Measurements from ENCODE around the gene LY6G6F. TPM values are rescaled to one million over a fixed set of nuclear protein-coding genes. Genes with fewer than 3 reads are reported as not detected.
A peak's percentile ranks its signal among the peaks of the same experiment; 100 is the strongest.

LY6G6F gene
- total RNA-seq, 2 experiments from 2014 or later = not detected

- Mint-ChIP-seq H3K27ac (no peak overlapping the region), H3K4me3 (no peak overlapping the region), H3K27me3 (no peaks in the 10 kb centered on the region), H3K4me1 (peaks cover 16% of the 10 kb centered on the region), H3K9me3 (no peaks in the 10 kb centered on the region), H3K36me3 (peaks cover 4% of the 10 kb centered on the region)
- DNase-seq = no peak
Measured at GRCh38 chr6:31722173-31722572, 15.5 kb downstream of the LY6G6F start.

- Mint-ChIP-seq H3K27ac (no peak within 1 kb of the TSS), H3K4me1 (peaks cover 23% of the 10 kb centered on the region), H3K27me3 (no peaks in the 10 kb centered on the region), H3K36me3 (peaks cover 4% of the 10 kb centered on the region), H3K9me3 (no peaks in the 10 kb centered on the region), H3K4me3 (peak within 1 kb of the TSS; percentile 12)
- no peak for DNase-seq
Measured at GRCh38 chr6:31723245-31723979, 16.7 kb downstream of the LY6G6F start, which contains the start of gene MPIG6B. MPIG6B (plus strand) TSS chr6:31723373; CDS start chr6:31723384, 11 bp downstream.

GRCh38 chr6:31723980-31724691, 17.5 kb downstream of the LY6G6F start:
- Mint-ChIP-seq H3K27me3 (no peaks in the 10 kb centered on the region), H3K9me3 (no peaks in the 10 kb centered on the region), H3K27ac (no peak overlapping the region), H3K36me3 (peaks cover 4% of the 10 kb centered on the region), H3K4me1 (peaks cover 25% of the 10 kb centered on the region), H3K4me3 (no peak overlapping the region)
- DNase-seq = no peak

- Mint-ChIP-seq H3K36me3 (peaks cover 13% of the 10 kb centered on the region), H3K4me1 (peaks cover 37% of the 10 kb centered on the region), H3K9me3 (no peaks in the 10 kb centered on the region), H3K27me3 (no peaks in the 10 kb centered on the region), H3K27ac (no peak overlapping the region), H3K4me3 (no peak overlapping the region)
- no peak for DNase-seq
Measured at GRCh38 chr6:31725502-31726350, 19.1 kb downstream of the LY6G6F start.

GRCh38 chr6:31727034-31727716, 20.5 kb downstream of the LY6G6F start:
- no peak for DNase-seq
- H3K9me3 Mint-ChIP-seq = no peaks in the 10 kb centered on the region
- H3K27ac Mint-ChIP-seq = peak overlapping the region; percentile 61
- no peaks in the 10 kb centered on the region for H3K27me3 Mint-ChIP-seq
- H3K4me1 Mint-ChIP-seq = peaks cover 39% of the 10 kb centered on the region
- H3K36me3 Mint-ChIP-seq = peaks cover 21% of the 10 kb centered on the region
- H3K4me3 Mint-ChIP-seq = no peak overlapping the region

GRCh38 chr6:31727717-31728671, 21.3 kb downstream of the LY6G6F start:
- no peaks in the 10 kb centered on the region for H3K9me3 Mint-ChIP-seq
- peaks cover 40% of the 10 kb centered on the region for H3K4me1 Mint-ChIP-seq
- DNase-seq = no peak
- H3K36me3 Mint-ChIP-seq = peaks cover 22% of the 10 kb centered on the region
- H3K27ac Mint-ChIP-seq = peak overlapping the region; percentile 61
- no peaks in the 10 kb centered on the region for H3K27me3 Mint-ChIP-seq
- no peak overlapping the region for H3K4me3 Mint-ChIP-seq

- Mint-ChIP-seq H3K9me3 (no peaks in the 10 kb centered on the region), H3K27ac (peak within 1 kb of the TSS; percentile 19), H3K36me3 (peaks cover 32% of the 10 kb centered on the region), H3K4me3 (peak within 1 kb of the TSS; percentile 84), H3K27me3 (no peaks in the 10 kb centered on the region), H3K4me1 (peaks cover 49% of the 10 kb centered on the region)
- no peak for DNase-seq
Measured at GRCh38 chr6:31728767-31729514, 22.3 kb downstream of the LY6G6F start, which contains the start of gene DDAH2. DDAH2 (minus strand) TSS chr6:31729299; CDS start chr6:31729161, 138 bp downstream.

GRCh38 chr6:31729515-31729978, 22.9 kb downstream of the LY6G6F start:
- H3K4me1 Mint-ChIP-seq = peaks cover 53% of the 10 kb centered on the region
- peak overlapping the region; percentile 84 for H3K4me3 Mint-ChIP-seq
- no peaks in the 10 kb centered on the region for H3K9me3 Mint-ChIP-seq
- peaks cover 35% of the 10 kb centered on the region for H3K36me3 Mint-ChIP-seq
- H3K27ac Mint-ChIP-seq = peak overlapping the region; percentile 19
- H3K27me3 Mint-ChIP-seq = no peaks in the 10 kb centered on the region
- DNase-seq = peak; percentile 75

GRCh38 chr6:31729979-31730630, 23.4 kb downstream of the LY6G6F start:
- Mint-ChIP-seq H3K27ac (peak overlapping the region; percentile 13), H3K4me3 (peak overlapping the region; percentile 84), H3K9me3 (no peaks in the 10 kb centered on the region), H3K36me3 (peaks cover 39% of the 10 kb centered on the region), H3K4me1 (peaks cover 53% of the 10 kb centered on the region), H3K27me3 (no peaks in the 10 kb centered on the region)
- DNase-seq = peak; percentile 77

- peak overlapping the region; percentile 13 for H3K27ac Mint-ChIP-seq
- peak overlapping the region; percentile 84 for H3K4me3 Mint-ChIP-seq
- peaks cover 51% of the 10 kb centered on the region for H3K4me1 Mint-ChIP-seq
- no peaks in the 10 kb centered on the region for H3K27me3 Mint-ChIP-seq
- H3K36me3 Mint-ChIP-seq = peaks cover 42% of the 10 kb centered on the region
- DNase-seq = no peak
- H3K9me3 Mint-ChIP-seq = no peaks in the 10 kb centered on the region
Measured at GRCh38 chr6:31730631-31731086, 24.0 kb downstream of the LY6G6F start.

- Mint-ChIP-seq H3K27ac (no peak overlapping the region), H3K36me3 (peaks cover 40% of the 10 kb centered on the region), H3K27me3 (no peaks in the 10 kb centered on the region), H3K4me1 (peaks cover 44% of the 10 kb centered on the region), H3K4me3 (no peak overlapping the region), H3K9me3 (no peaks in the 10 kb centered on the region)
- DNase-seq = no peak
Measured at GRCh38 chr6:31732029-31732428, 25.4 kb downstream of the LY6G6F start.

GRCh38 chr6:31733734-31734133, 27.1 kb downstream of the LY6G6F start:
- Mint-ChIP-seq H3K36me3 (peaks cover 40% of the 10 kb centered on the region), H3K4me3 (peak overlapping the region; percentile 93), H3K9me3 (no peaks in the 10 kb centered on the region), H3K27ac (peak overlapping the region; percentile 65), H3K27me3 (no peaks in the 10 kb centered on the region), H3K4me1 (peaks cover 51% of the 10 kb centered on the region)
- no peak for DNase-seq
